Inflammatory macrophage (primary cell): ENCODE data around the gene ANKRD40.
"Not testable (repeated sequence)": the region's sequence is repeated elsewhere in the genome, so short reads cannot be mapped to it uniquely, and the experiment has no call there.

Experiments used
- DNase-seq, 2 donors: peaks; one replicate each; pipeline ENCODE4 v3.0.0-alpha.2; 2020 to 2022

The ANKRD40 gene

DNA sequence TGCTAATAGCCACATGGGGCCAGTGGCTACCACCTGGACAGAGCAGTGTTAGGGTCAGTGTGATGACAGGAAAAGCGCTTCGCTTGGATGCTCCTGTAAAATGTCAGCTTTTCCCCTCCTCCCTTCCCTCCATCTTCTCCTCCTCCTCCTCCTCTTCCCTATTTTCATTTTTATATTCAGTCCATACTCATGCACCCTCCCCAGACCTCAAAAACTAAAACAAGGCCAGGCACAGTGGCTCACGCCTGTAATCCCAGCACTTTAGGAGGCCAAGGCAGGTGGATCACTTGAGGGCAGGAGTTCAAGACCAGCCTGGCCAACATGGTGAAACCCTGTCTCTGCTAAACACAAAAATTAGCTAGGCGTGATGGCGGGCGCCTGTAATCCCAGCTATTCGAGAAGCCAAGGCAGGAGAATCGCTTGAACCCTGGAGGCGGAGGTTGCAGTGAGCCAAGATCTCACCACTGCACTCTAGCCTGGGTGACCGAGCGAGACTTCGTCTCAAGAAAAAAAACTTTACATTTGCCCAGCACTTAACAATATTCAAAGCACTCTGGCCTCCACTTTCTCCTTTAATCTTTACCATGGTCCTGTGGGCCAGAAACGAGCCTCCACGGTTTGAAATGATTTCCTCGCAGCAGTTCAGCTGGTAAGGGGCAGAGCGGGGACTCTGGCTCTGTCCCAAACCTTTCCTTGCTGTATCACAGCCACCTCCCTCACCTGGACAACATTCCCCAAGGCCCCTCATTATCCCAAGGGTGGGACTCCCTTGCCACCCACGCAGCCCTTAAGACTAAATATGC, 21.8 kb downstream of the ANKRD40 start:
- no peak for DNase-seq

DNA sequence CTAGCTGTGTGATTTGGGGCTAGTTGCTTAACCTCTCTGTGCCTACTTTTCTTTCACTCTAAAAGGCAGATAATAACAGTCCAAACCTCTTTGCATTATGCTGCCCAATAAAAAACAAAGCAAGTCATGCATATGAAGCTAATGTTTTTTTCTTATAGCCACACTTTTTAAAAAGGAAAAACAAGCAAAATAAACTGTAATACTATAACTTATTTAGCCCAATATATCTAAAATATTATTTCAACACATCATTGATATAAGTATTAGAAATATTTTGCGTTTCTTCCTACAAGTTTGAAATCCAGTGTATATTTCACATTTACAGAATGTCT, 22.4 kb downstream of the ANKRD40 start:
- no peak for DNase-seq

DNA sequence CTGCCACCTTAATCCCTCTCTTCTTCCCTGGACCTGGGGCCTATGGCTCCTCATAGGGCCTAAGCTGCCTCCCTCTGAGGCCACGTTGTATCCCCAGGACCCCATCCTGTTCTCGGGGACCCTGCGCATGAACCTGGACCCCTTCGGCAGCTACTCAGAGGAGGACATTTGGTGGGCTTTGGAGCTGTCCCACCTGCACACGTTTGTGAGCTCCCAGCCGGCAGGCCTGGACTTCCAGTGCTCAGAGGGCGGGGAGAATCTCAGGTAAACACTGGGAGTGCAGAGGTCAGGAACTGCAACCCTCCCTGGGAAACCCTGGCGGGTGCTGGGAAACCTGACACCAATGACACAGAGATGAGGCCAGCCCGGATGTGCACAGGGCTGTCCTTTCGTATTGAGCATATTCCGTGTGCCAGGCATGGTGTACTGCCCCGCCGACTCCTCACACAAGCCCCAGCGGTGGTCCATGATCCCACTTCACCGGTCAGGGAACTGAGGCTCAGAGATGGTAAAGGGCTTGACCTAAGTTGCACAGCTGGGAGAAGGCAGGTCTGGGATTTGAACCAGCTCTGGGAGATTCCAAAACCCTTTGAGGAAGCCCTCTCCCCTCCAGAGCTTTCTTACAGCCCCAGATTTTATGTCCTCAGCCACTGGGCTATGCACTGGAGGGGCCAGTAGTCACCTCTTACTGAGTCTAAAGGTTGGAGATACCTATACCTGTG, 22.9 kb downstream of the ANKRD40 start:
- DNase-seq: no peak

DNA sequence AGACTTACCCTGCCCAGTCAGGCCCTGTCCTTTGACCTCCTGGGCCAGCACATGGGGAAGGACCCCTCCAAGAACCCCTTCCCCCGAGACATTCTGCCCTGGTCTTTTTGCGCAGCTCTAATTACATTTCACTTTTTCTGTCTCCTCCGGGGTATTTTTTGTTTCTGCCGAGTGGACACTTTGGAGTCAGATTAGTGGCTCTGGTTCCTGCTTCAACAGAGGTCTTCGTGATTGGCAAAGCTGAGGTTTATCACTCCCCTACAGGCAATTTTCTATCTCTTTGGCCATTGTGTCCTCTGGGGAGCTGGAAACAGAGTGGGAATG, 23.5 kb downstream of the ANKRD40 start:
- no peak for DNase-seq

DNA sequence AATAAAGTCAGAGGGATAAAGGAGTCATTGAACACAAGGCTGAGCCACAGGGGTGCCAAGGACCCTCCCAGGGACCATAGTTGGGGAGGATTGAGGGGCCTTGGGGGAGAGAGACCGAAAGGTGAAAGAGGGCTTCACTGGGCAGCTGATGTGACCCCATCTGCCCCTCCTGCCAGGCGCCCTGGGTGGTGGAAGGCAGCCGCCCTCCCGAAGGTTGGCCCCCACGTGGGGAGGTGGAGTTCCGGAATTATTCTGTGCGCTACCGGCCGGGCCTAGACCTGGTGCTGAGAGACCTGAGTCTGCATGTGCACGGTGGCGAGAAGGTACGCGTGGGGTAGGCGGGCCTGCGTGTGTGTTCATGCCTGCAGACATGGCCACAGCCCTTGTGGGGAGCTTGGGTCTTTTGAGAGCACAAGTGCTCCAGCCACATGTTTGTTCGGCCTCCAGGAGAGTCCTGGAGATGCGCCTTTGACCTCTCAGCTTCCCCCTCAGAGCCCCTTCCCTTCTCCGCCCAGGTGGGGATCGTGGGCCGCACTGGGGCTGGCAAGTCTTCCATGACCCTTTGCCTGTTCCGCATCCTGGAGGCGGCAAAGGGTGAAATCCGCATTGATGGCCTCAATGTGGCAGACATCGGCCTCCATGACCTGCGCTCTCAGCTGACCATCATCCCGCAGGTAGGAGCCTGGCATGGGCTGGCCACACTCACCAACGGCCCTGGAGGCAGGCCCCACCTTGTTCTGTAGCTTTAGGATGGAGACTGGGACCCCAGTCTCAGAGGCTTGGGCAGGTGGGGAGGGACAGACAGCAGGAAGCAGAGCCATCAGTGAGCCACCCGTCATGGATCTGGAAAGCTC, 24.1 kb downstream of the ANKRD40 start:
- DNase-seq: no peak

DNA sequence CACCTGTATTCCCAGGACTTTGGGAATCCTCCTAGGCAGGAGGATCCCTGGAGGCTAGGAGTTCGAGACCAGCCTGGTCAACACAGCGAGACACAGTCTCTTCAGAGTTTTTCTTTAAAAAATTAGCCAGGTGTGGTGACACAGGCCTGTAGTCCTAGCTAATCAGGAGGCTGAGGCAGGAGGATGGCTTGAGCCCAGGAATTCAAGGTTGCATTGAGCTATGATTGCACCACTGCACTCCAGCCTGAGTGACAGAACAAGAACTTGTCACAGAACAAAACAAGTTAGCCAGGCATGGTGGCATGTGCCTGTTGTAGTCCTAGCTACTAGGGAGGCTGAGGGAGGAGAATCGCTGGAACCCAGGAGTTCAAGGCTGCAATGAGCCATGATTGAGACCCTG, 24.8 kb downstream of the ANKRD40 start:
- no peak for DNase-seq

DNA sequence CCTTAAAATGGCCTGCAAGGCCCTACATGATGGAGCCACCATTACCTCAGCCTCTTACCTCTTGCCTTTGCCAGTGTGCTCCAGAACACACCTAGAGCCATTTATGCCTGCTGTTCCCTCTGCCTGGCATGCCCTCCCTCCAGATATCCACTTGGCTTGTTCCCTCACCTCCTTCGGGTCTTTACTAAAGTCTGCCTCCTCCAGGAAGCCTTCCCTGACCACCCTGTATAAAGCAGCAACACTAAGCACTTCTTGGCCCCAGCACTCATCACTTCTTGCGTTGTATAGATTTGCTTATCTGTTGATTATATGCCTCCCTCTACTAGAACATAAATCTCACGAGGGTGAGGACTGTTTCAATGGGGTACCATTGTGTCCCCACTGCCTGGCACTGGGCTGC, 25.3 kb downstream of the ANKRD40 start:
- no peak for DNase-seq

DNA sequence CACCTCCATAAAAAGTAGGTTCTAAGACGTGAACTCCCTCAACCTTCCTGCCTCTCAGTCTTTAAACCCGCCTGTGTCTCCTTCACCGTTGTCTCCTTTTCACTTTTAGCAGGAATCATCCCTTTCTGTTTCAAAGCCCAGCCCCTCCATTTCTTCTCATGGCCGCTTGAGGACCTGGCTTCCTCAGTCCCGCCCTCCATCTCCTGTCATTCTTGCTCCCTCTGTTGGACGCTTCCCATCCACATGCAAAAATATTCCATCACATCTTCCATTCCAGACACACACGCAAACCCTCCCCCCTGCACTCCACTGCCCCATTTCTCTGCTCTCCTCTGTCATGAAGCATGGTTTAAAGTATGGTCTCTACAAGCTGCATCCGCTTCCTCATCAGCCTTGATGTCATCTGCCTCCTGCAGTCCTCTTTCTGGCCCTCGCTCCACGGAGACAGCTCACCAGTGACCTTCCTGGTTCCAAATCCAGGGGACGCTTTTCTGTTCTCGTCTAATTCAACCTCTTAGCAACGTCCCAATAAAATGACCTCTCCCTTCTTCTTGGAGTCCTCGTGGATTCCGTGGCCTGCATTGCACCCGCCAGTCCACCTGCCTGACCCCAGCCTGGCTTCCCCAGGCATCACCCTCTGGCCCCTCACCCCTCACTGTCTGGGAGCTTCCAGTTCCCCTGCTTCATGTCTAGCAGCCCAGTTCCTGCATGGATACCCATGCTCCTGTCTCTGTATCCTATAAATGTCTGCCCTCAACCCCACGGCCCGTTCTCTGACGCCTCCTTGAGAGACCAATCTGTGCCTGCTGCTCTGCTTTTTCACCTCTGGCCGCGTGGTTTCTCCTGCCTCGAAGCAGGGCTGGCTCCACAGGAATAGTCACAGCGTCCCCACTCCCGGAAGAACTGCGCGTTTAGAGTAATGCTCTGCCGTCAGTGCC, 26.2 kb downstream of the ANKRD40 start:
- DNase-seq: peak; percentile 58 to 61

DNA sequence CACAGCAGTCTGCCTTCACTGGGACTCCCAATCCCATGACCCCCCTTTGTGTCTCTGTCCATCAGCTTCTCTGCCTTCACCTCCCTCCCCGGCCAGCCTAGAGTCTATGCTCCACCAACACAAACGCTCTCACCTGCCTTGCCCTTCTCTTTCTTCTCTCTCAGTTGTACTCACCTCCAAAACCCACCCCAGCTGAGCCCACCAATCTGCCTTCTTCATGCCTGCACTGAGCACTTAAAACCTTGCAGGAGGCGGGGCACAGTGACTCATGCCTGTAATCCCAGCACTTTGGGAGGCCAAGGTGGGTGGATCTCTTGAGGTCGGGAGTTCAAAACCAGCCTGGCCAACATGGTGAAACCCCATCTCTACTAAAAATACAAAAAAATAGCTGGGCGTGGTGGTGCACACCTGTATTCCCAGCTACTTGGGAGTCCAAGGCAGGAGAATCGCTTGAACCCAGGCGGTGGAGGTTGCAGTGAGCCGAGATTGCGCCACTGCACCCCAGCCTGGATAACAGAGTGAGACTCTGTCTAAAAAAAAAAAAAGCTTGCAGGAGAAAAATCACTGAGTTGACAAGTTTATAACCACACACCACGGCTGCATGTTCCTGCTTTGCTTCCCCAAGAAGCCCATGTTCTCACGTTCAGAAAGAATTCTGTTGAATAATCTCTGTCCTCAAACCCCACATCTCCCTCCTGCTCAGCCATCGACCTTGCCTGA, 27.0 kb downstream of the ANKRD40 start:
- DNase-seq: not testable (repeated sequence)

DNA sequence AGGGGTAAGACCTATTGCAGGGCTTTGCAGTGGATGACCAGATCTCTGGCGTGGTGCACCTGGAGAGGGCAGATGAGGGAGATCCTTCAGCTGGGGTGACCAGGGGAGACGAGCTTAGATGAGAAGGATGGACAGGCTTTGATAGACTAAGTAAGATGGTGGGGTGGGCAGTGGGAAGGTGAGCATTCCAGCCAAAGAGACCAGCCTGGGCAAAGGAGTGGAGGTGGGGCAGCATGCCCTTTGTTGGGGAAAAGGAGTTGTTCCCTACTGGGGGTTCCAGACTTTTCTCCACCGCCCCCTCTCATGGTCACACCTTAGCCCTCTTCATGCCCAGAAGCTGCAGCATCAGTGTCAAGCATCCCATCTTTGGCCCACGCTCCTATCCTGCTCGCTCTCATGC, 27.6 kb downstream of the ANKRD40 start:
- no peak for DNase-seq

DNA sequence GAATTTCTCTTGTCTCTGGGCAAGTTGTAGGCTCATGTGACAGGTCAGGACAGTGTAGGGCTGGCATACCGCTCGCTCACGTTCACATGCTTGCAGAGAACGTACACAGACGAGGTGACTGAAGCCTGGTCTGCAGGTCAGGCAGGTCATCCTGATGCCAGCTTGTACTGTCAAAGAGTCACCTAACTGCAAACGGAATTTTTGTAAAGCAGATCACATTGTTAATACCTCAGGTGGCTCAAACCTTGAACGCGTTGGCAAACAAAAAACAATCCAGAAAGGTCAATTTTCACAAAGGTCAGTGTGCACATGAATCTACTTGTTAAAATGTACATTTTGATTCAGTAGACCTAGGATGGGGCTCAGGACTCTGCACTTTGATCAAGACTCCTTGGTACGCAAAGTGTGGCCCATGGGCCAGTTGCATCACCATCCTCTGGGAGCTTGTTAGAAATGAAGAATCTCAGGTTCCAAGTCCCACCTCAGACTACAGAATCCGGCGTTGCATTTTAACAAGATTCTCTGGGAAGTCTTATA, 28.6 kb downstream of the ANKRD40 start:
- no peak for DNase-seq

DNA sequence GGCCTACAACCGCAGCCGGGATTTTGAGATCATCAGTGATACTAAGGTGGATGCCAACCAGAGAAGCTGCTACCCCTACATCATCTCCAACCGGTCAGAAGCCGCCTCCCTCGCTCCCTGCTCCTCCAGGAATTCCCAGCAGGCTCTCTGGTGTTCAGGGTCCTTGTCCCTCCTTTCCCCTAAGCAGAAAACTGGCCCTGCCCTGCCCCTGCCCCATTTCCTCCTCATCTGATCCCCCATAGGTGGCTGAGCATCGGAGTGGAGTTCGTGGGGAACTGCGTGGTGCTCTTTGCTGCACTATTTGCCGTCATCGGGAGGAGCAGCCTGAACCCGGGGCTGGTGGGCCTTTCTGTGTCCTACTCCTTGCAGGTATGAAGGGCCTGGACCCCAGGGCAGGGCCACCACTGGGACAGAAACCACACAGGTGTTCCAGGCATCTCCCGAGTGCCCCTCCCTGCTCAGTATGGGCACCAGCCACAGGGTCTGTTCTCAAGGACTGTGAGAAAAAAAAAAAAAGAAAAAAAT, 29.8 kb downstream of the ANKRD40 start:
- DNase-seq: no peak

DNA sequence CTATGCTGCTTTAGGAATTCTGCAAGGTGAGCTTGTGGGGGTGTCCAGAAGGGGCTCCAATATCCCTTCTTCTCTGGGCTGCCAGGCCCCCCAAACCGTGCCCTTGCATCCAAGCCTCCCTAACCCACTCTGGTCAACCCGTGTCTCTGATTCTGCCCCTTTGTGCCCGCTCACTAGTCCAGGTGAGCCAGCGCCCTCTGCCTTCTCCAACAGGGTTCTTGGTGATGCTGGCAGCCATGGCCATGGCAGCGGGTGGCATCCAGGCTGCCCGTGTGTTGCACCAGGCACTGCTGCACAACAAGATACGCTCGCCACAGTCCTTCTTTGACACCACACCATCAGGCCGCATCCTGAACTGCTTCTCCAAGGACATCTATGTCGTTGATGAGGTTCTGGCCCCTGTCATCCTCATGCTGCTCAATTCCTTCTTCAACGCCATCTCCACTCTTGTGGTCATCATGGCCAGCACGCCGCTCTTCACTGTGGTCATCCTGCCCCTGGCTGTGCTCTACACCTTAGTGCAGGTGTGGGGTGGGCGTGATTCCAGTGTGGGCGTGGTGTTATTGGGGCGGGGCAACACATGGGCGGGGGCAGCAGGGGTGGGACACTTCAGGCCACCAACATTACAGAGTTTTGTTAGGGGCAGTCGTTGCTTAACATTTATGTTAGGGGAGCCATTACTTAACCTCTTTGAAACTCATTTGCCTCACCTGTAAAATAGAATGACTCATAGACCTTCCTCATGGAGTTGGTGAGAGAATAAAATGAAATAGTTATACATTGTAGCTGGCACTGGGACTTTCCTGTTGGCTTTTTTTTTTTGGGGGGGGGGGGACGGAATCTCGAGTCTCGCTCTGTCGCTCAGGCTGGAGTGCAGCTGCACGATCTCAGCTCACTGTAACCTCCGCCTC, 31.4 kb downstream of the ANKRD40 start:
- DNase-seq: no peak

DNA sequence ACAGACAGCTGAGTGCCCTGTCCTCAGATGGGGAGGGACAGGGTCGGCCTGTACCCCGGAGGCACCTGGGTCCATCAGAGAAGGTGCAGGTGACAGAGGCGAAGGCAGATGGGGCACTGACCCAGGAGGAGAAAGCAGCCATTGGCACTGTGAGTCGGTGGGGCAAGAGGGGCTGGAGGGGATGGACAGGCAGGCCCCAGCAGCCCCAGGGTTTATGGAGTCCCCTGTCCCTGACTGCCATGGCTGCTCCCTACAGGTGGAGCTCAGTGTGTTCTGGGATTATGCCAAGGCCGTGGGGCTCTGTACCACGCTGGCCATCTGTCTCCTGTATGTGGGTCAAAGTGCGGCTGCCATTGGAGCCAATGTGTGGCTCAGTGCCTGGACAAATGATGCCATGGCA, 32.1 kb downstream of the ANKRD40 start:
- no peak for DNase-seq

DNA sequence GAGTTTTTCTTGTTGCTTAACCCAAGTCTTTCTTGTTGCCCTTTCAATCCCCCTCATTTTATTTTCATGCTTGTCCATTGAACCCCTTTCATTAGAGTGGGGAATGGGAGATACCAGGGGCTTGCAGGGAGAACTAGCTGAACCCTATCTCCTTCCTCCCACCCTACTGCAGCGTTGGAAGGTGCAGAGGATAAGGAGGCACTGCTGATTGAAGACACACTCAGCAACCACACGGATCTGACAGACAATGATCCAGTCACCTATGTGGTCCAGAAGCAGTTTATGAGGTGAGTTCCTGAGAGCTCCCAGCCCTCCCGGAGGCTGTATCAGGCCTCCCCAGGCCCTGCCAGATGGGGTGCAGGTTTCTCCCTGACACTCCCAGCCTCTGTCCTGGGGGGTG, 32.5 kb downstream of the ANKRD40 start:
- DNase-seq: no peak

DNA sequence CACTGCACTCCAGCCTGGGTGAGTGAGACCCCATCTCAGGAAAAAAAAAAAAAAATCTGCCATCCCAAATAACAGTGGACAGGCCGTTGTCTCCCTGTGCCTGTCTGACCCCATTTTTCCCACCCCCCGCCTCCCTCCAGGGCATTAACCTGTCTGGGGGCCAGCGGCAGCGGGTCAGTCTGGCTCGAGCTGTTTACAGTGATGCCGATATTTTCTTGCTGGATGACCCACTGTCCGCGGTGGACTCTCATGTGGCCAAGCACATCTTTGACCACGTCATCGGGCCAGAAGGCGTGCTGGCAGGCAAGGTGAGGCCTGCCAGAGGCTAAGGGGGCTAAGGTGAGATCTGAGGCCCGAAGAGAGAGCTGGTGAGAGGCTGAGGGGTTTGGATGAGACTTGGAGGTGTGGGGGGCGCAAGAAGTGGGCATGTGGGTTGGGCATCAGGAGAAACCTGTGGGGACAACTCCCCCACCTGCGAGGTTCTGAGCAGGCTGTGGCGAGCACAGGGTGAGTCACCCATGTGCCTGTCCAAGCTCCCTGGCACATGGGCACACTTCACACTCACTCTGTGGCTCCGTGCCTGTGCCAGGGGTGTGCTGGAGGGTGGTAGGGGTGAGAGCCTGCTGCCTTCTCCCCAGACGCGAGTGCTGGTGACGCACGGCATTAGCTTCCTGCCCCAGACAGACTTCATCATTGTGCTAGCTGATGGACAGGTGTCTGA, 34.7 kb downstream of the ANKRD40 start:
- DNase-seq: no peak

DNA sequence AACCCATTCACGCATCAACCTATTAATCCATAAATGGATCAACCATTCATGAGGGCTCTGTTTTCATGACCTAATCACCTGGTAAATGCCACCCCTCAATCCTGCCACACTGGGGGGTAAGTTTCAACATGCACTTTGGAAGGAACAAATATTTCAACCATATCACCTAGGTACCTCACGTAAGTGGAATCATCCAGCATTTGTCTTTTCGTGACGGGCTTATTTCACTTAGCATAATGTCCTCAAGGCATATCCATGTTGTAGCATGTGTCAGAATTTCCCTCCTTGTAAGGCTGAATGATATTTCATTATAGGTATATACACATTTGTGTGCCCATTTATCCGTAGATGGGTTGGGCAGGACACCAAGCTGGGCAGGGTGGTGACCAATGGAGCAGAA, 35.6 kb downstream of the ANKRD40 start:
- no peak for DNase-seq

DNA sequence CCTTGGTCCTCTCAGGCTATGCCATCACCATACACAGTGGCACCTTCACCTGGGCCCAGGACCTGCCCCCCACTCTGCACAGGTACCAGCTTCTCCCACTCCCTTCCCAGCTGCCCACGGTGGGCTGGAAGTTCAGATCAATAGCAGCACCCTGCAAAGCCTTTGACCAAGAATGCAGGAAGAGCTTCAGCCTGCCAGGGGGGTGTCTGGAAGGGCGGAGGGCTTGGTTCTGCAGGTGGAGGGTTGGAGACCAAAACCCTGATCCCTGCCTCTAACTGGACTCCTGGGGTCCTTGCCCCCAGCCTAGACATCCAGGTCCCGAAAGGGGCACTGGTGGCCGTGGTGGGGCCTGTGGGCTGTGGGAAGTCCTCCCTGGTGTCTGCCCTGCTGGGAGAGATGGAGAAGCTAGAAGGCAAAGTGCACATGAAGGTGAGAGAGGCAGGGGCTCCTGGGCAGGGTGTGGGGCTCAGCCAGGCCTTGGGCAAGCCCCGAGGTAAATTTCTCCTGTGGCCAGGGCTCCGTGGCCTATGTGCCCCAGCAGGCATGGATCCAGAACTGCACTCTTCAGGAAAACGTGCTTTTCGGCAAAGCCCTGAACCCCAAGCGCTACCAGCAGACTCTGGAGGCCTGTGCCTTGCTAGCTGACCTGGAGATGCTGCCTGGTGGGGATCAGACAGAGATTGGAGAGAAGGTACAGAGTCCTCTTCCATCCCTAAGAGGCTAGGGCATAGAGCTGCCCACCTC, 38.7 kb downstream of the ANKRD40 start:
- DNase-seq: no peak
